Medulla oblongata (tissue), 1 donor: ENCODE data around the gene FSTL4.

Experiments used
- DNase-seq: peaks from one replicate; pipeline ENCODE4 v3.0.0-alpha.2; 2015; ENCODE audit errors: extremely low spot score

The FSTL4 gene

GRCh38 chr5:133296624-133297023 is 315.7 kb downstream of the FSTL4 start:
- DNase-seq = no peak

DNA sequence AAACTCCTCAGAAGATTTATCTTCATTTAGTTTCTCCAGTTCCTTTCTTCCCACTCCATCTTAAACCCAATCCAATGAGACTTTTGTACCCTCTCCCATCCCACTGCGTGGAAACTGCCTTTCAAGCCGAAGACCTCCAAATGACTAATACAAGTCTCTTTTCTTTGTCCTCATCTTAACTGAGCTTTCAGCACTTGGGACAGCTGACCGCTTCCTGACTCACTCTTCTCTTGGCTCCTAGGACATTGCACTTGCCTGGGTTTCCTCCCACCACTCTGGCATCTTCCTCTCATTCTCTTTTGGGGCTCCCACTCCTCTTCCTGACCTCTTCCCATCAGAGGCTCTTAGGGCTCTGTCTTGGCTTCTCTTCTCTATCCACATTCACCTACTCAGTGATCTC is 316.8 kb downstream of the FSTL4 start:
- no peak for DNase-seq

- DNase-seq = no peak
Measured at GRCh38 chr5:133294380-133294779, 318.0 kb downstream of the FSTL4 start.

DNA sequence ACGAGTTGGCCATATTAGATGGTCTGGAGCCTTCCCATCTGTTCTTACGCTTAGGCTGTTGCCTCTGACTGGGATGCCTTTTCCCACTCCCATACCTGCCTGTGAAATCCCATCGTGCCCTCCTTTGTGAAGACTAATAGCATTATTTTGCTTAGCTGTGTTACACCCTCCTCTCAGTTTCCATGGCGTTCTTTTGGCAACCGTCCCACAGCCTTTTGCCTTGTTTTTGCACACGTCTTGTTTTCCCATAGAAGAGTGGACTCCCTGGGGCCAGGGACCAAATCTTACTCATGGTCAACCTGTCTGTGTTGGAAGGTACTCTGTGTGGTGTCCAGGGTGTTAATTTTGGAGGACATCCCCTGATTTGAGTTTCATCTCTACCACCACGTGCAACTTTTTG is 318.4 kb downstream of the FSTL4 start:
- no peak for DNase-seq

DNA sequence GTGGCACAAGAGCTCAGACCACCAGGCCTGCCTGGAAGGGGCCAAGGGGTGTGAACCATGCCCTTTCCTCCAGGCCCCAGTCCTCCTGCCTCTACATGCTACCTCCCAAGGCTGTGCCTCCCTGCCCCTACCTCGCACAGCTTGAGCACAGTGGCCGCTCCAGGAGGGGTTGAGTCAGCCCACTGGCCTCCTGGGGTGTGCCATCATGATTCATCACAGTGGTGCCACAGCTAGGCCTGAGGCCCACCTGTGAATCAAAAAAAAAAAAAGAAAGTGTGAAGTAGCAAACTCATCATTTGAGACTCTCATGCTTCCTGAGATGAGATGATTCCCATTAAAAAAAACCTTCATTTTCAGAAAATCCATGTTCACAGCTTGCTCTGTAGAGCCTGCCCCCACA is 320.0 kb downstream of the FSTL4 start:
- no peak for DNase-seq

- no peak for DNase-seq
Measured at GRCh38 chr5:133291524-133291923, 320.8 kb downstream of the FSTL4 start.

GRCh38 chr5:133290669-133291240 is 321.6 kb downstream of the FSTL4 start:
- DNase-seq = no peak

DNA sequence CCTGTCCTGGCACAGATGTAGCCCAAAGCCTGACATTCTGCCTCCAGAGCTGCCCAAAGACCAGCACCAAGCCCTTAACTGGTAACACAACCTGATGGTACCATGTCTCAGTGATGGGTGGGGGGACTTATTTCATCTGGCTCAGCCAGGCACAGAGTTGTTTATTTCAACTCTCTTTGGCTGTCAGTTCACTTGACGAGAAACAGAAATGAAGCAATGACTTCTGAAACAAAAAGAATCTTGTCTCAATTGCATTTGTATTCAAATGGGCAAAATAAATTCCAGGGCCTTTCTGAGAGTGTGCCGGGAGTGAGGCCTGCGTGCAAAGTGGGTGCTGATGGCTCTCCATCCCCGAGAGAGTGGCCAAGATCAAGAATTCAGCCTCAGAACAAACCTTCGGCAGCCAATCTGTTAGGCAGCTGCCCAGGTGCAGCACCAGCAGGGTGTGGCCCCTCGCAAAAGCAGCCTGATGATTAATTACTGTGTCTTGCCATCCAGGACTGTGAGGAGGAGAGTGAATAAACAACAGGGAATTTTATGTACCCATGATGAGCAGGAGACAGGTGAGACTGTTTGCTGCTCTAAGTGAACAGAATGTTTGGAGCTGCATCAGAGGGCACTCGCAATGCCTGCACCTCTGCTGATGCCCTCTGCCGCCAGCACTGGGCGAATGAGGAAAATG is 322.5 kb downstream of the FSTL4 start:
- DNase-seq = peak; percentile 36

DNA sequence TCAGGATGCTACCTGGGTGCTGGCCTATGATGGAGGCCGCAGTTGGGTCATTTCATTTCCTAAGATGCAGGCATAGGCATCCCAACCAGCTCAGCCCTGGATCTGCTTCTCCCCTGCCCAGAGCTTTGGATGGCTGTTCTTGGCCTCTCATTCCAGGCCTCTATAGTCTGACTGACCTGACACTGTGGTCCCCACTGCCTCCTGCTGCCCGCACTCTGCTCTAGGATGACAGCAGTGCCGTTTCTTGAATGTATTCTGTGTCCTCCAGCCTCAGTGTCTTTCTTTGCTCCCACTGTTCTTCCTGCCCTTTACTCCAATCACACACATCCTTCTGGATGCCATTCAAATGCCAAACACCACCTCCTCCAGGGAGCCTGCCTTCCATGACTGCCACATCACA is 324.8 kb downstream of the FSTL4 start:
- peak; percentile 56 for DNase-seq

DNA sequence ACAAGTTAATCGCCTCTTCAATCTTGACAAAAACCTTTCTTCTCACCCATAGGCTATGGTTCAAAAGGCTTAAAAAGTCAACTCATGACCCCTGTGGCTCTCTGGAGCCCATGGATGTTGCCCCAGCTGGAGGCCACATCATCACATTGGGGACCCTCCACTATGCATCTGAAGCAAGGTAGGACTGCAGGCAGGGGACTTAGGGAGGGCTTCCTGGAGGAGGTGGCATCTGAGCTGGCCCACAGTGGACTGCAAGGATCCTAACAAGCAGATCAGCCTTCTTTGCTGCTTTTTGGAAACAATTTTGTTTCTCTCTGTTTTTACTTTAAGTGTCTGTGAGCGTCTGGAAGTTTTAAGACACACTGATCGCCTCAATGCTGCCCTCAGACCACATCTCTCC is 325.9 kb downstream of the FSTL4 start:
- DNase-seq = no peak

DNA sequence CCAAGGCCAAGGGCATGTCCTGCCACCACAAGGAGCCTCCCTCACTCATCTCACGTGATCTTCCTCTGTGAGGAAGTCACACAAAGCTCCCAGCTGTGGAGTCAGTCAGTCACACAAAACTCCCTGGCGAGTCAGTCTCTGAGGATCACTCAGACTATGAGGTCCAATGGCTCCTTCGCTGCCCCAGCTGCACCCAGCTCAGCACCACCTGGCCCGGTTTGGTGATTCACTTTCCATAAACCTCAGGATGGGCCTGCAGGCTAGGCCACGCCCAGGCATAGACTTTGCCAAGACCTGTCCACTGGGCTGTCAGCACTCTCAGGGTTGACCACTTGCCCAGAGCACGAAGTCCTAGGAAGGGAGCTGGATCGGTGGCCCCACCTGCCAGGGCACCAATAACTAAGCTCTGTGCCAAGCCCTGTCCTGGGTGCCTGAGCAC is 326.7 kb downstream of the FSTL4 start:
- DNase-seq = no peak

- DNase-seq = no peak
Measured at GRCh38 chr5:133284306-133284705, 328.0 kb downstream of the FSTL4 start.

- no peak for DNase-seq
Measured at GRCh38 chr5:133278317-133278716, 334.0 kb downstream of the FSTL4 start.

DNA sequence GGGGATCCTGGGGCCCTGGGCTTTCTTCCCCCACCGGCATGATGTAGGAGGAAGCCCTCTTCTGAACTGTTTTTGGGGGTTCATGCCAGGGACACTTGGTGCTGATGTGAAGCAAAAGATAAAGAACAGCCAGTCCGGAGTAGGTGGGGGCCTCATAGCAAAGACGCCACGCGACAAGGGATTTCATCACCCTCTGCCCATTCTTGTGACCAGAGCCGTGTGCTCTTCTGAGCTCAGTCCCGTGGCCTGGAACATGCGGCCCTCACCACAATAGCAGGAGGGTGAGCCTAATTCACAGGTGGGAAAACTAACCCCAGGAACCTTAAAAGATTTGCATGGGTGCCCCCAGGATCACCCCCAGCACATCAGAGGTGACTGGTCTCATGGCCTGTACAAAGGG is 334.6 kb downstream of the FSTL4 start:
- DNase-seq = no peak

DNA sequence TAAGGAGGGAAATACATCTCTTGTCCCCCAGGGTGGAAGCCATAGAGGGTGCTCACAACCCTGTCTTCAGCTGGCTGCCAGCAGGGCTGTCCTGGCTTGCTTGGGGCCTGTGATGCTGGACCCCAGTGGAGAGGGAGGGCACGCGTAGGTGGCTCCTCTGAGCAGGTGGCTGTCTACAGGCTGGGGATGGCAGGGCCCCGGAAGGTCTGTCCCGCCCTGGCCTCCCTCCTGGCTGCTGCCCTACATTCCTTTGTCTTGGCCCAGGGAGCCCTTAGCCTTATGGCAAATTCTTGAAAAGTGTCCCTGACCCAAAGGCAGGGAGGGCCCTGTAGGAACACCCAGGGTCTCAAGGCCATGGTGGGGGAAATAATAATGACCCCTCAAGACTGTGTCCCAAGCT is 336.2 kb downstream of the FSTL4 start:
- no peak for DNase-seq

DNA sequence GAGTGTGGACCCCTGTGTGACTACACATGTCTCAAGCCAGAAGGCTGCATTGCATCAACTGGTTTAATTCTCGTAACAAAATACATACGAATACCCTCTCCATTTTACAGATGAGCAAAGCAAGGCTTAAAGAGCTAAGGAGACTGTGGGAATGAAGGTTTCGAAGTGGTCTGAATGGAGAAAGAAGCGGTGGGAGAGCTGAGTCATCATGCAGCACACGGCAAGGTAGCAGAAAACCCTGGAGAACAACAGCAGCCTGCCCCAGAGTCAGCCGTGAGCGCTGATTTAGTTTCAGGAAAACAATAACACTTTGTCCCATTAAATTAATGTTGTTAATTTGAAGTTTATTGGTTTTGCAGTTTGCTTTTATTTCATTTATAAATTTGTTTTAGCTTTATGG is 336.7 kb downstream of the FSTL4 start:
- DNase-seq = no peak

GRCh38 chr5:133274597-133274935 is 337.8 kb downstream of the FSTL4 start:
- no peak for DNase-seq

DNA sequence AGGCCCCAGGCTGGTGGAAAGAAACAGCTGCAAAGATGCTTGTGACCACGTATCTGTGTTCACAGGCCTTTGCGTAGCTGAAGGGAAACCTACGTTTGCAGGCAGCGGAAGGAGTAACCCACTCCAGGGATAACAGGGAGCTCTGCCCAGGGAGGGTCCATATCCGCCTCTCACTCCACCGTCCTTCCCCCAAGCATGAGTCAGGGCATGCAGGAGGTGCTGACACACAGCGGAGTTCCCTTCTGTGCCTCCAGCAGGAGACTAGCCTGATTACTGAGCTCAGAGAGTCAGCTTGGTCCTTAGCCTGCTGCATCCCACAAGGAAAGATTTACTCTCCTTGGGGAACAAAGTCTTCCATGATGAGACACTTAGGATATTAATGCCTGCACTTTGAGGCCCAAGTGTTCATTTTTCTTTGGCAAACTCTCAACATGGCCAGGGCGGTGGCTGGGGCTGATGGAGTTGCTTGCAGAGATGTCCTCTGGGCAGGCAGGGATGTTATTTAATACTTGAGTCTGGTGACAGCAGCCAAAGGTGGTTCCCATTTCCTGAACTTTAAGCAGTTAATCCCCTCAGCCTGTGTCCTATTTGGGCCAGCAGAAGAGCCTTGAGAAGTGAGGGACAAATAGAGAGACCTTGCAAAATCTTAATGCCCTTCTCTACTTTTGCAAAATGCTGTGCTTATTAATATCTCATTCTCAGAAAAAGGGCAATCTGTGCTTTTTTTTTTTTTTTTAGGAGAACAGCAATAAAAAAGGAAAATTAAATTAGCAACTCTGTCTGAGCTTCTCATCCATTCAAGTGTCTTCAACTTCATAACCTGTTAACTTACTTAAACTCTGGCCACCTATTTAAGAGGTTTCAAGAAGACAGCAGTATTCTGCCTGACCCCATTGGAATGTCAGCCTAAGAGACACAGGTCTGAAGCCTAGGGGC is 338.4 kb downstream of the FSTL4 start:
- DNase-seq = no peak

- DNase-seq = no peak
Measured at GRCh38 chr5:133272345-133272744, 340.0 kb downstream of the FSTL4 start.

DNA sequence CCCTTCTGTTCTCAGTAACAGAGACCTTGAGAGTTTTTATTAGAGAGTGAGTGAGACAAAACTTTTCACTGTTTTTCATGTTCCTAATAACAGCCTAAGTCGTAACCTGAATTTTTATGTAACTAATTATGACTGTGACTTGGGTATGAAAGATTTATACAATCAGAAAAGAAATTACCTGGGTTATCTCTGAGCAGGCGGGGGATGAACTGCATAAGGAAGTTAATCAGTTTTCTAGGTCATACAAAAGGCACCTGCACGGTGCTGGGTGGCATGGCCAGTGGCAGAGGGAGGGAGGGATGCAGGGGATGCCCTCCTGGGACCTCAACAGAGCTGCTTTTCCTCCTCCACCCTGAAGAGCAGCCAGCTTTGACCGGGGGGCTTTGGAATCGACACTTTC is 340.7 kb downstream of the FSTL4 start:
- no peak for DNase-seq

- no peak for DNase-seq
Measured at GRCh38 chr5:133269691-133270090, 342.6 kb downstream of the FSTL4 start.

DNA sequence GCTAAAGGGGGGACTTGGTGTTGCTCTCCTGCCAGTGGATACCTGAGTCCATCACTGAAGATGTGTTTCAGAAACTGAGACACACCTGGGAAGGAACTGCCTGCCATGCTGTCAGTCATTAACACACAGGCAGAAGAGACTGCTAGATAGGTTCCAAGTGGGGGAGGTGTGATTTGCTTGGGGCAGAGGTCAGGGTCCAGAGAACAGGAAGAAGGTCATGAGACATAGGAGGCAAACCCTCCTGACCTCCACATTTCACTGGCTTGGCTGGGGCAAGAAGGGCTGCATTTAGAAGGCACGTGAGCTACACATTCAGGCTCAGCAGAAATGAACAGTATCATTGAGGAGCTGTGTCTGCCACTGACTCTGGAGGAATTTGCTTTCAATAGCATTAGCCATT is 344.7 kb downstream of the FSTL4 start:
- DNase-seq = no peak

- no peak for DNase-seq
Measured at GRCh38 chr5:133266966-133267365, 345.4 kb downstream of the FSTL4 start.
